ENCODE measurements around the gene THRB.

DNA sequence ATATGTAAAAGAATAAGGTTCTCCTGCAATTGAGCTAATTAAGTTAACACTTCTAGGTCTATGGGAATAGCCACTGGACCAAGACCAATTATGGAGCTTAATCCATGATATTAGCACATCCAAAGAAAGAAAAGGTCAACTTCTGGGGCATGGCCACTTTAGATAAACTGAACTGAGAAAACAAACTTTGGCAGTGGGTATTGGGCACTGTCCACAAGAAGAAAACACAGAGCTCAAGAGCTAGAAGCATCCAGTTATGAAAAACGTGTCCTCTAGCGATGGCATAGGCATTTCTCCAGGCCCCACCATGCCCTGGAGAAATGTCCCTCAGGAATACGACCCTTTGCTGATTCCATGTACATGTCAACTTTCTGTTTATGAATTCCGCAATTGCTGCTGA is 87.8 kb downstream of the THRB start:
- TF ChIP-seq, protein P1, sequence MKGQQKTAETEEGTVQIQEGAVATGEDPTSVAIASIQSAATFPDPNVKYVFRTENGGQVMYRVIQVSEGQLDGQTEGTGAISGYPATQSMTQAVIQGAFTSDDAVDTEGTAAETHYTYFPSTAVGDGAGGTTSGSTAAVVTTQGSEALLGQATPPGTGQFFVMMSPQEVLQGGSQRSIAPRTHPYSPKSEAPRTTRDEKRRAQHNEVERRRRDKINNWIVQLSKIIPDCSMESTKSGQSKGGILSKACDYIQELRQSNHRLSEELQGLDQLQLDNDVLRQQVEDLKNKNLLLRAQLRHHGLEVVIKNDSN (CRISPR knock-in tag; IDR thresholded peaks at IDR 0.05): no peak
- no peak for TF ChIP-seq JUN (CRISPR knock-in tag; IDR thresholded peaks at IDR 0.05)
- TF ChIP-seq, protein P2, sequence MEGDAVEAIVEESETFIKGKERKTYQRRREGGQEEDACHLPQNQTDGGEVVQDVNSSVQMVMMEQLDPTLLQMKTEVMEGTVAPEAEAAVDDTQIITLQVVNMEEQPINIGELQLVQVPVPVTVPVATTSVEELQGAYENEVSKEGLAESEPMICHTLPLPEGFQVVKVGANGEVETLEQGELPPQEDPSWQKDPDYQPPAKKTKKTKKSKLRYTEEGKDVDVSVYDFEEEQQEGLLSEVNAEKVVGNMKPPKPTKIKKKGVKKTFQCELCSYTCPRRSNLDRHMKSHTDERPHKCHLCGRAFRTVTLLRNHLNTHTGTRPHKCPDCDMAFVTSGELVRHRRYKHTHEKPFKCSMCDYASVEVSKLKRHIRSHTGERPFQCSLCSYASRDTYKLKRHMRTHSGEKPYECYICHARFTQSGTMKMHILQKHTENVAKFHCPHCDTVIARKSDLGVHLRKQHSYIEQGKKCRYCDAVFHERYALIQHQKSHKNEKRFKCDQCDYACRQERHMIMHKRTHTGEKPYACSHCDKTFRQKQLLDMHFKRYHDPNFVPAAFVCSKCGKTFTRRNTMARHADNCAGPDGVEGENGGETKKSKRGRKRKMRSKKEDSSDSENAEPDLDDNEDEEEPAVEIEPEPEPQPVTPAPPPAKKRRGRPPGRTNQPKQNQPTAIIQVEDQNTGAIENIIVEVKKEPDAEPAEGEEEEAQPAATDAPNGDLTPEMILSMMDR (IDR thresholded peaks at IDR 0.05): no peak
- no peak for TF ChIP-seq GTF2I (CRISPR knock-in tag; conservative IDR thresholded peaks at IDR 0.05)
- TF ChIP-seq, protein P3, sequence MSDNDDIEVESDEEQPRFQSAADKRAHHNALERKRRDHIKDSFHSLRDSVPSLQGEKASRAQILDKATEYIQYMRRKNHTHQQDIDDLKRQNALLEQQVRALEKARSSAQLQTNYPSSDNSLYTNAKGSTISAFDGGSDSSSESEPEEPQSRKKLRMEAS (CRISPR knock-in tag; IDR thresholded peaks at IDR 0.05): no peak
- no peak for TF ChIP-seq SP1 (CRISPR knock-in tag; conservative IDR thresholded peaks at IDR 0.05)
- no peak for TF ChIP-seq ZNF416 (CRISPR knock-in tag; IDR thresholded peaks at IDR 0.05)
- no peak for TF ChIP-seq TEAD4 (CRISPR knock-in tag; IDR thresholded peaks at IDR 0.05)
- no peak for TF ChIP-seq NFE2L1 (CRISPR knock-in tag; IDR thresholded peaks at IDR 0.05)
- no peak for TF ChIP-seq HMGA2 (CRISPR knock-in tag; IDR thresholded peaks at IDR 0.05)
